ENCODE data around the gene TOR2A.
"Not testable (repeated sequence)": the region's sequence is repeated elsewhere in the genome, so short reads cannot be mapped to it uniquely, and the experiment has no call there.

The TOR2A gene

GRCh38 chr9:127734747-127735529, at the start of gene TOR2A:
TOR2A (minus strand) TSS chr9:127735294; CDS start chr9:127735270, 24 bp downstream.
- DNase-seq = peak; percentile 53 to 98 (median 94)

DNA sequence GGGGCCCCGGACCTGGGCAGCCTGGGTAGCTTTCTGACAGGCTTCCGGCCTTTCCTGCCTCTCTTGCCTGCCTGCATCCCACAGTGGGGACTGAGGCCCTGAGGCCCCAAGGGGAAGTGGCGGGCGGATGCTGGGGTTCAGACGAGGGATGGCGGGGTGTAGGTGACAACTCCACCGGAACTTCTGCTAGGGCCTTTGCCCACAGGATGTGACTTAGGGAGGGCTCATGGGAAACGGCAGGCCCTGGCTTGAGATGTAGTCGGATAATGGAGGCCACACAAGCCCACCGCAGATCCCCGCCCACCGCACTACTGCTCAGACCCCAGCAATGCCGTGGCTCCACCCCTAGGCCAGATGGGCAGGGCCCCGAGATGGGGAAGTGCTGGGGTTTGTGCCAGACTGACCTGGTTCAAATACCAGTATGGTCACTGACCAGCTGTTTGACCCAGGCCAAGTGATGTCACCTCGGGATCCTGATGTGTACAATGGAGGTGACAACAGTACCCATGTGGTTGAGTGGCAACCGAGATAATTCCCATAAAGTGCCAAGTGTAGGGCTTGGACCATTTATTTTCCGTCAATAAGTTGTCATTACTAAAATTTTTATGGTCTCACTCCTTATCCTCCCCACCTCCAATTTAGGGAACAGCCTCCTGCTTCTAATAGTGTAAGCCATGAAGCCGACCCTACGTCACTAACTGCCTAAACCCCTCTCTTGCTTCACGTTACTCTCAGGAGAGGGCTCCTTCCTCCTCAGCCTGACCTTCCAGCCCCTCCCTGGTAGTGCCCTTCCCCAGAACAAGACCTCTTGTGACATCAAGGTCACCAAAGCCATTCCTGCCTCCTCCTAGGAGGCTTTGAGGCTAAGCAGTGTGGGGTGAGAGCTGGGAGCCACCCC, 48.3 kb upstream of the TOR2A start:
- peak in 7 of 56 donors; percentile 13 to 55 (median 29) for DNase-seq

DNA sequence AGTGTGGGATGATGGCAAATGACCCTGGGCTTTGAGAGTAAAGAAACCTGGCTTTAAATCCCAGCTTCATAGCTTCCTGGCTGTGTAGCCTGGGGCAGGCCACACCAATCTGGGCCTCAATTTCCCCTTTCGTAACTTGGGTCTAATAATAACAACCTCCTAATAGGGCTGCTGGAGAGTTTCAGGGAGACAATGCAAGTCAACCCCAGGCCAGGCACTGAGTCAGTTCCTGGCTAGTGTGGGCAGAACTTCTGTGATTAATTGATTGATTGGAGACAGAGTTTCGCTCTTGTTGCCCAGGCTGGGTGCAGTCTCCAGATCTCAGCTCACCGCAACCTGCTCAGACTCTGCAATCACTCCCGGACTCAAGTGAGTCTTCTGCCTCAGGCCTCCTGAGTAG, 46.7 kb upstream of the TOR2A start:
- DNase-seq = no peak

DNA sequence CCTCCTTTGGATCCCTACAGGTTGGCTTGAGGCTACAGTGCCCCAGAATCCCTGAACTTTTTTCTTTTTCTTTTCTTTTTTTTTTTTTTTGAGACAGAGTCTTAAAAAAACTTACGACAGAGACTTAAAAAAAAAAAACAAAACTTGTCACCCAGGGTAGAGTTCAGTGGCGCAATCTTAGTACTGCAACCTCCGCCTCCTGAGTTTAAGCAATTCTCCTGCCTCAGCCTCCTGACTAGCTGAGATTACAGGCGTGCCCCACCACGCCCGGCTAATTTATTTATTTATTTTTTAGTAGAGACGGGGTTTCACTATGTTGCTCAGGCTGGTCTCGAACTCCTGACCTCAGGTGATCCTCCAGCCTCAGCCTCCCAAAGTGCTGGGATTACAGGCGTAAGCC, 45.8 kb upstream of the TOR2A start:
- not testable (repeated sequence) for DNase-seq

DNA sequence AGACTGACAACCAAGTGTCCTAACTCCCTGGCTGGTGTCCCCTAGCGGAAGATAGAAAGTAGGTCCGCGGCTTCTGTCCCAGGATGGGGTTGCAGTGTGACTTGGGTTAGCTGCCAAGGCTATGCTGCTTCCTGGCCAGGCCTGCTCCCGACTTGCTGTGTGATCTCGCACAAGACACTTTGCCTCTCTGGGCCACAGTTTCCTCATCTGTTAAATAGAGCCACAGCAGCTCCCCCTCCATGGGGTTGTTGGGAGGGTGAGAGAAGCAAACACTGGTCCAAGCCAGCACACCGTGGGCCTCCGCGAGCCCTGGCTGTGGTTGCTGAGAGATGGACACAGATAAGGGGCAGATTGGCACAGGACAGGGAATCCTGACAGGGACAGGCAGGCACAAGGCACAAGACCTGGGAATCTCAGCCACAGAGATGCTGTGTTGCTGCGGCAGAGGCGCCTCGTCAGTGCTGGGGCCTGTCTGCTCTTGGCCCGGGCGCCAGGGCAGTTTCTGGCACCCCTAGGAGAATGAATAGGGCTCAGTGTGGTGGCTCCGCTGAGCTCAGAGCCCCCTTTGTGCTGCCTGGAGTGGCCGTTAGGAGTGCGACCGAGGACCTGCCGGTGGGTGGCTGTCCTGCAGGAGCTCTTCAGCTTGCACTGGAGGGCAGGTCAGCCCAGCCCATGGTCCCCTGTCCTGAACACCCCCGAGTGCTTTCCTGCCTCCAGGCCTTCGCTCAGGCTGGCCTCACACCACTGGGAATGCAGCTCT, 45.2 kb upstream of the TOR2A start:
- peak in 30 of 56 donors; percentile 12 to 70 (median 40) for DNase-seq

GRCh38 chr9:127779136-127779981, 44.3 kb upstream of the TOR2A start:
- peak in 1 of 56 donors; percentile 8 for DNase-seq

- DNase-seq = peak in 4 of 56 donors; percentile 10 to 33 (median 26)
These were observed 43.4 kb upstream of the TOR2A start, which contains the start of gene SH2D3C for GRCh38 chr9:127778280-127779135. SH2D3C (minus strand) TSS chr9:127778666; CDS start chr9:127778627, 39 bp downstream.

GRCh38 chr9:127777368-127777980, 42.4 kb upstream of the TOR2A start:
- no peak for DNase-seq

- DNase-seq = no peak
These were observed 41.8 kb upstream of the TOR2A start for GRCh38 chr9:127776924-127777289.

- peak in 5 of 56 donors; percentile 15 to 49 (median 19) for DNase-seq
These were observed 41.3 kb upstream of the TOR2A start for GRCh38 chr9:127776195-127776923.

DNA sequence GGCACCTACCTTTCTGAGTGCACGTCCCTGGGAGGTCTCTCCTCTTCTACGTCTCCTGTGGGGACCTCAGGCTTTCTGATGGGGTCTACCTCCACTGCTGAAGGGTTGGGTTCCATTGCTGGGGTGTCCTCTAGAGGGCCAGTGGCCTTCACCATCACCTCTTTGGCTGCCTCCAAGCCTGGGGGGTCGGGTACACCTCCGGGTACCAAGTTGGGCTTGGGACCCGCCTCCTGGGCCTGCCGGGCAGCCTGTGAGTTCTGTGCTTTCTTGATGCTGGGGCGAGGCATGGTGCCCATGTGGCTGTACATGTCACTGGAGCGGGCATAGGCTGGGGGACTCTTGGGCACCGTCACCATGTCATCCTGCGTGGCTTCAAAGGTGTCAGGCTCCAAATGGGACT, 38.9 kb upstream of the TOR2A start:
- no peak for DNase-seq

GRCh38 chr9:127773272-127773671, 38.2 kb upstream of the TOR2A start:
- no peak for DNase-seq

DNA sequence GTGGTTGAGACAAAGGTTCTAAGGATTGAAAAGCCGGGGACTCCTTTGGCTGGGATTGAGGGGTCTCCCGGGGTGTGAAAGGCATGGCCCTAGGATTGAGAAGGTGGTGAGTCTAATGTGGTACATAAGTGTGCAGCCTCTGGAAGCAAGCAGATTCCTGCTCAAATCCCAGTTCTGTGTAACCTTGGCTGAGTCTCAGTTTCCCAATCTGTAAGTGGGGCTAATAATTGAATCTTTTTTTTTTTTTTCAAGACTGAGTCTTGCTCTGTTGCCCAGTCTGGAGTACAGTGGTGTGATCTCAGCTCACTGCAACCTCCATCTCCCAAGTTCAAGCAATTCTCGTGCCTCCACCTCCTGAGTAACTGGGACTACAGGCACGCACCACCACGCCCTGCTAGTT, 37.5 kb upstream of the TOR2A start:
- DNase-seq = no peak

DNA sequence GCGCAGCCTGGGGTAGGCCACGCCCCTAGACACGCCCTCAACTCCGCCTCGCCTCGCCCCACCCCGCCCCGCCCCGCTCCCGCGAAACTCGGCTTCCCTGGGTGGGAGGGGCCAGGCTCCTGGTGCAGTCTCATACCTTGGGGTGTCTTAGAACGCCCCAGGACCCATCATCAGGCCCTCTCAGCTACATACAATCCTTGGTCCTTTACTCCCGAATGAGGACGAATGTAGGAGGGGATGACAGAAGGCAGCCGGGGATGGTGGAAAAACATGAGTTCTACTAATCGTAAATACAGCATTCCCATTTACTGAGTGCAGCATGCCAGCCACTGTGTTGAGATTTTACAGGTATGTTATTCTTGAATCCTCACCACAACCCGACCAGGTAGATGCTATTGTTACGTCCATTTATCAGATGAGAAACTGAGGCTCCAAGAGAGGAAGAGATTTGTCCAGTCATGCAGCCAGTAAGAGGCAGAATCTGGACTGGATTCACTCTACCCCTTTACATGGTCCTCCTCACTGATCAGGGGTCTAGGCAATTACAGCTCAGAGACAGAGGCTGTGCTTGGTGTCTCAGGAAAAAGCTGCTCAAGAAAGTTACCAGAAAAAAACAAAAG, 36.6 kb upstream of the TOR2A start:
- DNase-seq = no peak

- DNase-seq = peak; percentile 21 to 93 (median 84)
These were observed 35.9 kb upstream of the TOR2A start for GRCh38 chr9:127770905-127771569.

- no peak for DNase-seq
These were observed 35.5 kb upstream of the TOR2A start for GRCh38 chr9:127770583-127770904.

- no peak for DNase-seq
These were observed 35.0 kb upstream of the TOR2A start for GRCh38 chr9:127769929-127770582.
